Measurements from ENCODE around the gene PRR5. TPM values are rescaled to one million over a fixed set of nuclear protein-coding genes. Genes with fewer than 3 reads are reported as not detected.

Gene PRR5
- total RNA-seq, 3 donors from 2014 or later: 23.7 to 39.5 (median 29.5) TPM

DNA sequence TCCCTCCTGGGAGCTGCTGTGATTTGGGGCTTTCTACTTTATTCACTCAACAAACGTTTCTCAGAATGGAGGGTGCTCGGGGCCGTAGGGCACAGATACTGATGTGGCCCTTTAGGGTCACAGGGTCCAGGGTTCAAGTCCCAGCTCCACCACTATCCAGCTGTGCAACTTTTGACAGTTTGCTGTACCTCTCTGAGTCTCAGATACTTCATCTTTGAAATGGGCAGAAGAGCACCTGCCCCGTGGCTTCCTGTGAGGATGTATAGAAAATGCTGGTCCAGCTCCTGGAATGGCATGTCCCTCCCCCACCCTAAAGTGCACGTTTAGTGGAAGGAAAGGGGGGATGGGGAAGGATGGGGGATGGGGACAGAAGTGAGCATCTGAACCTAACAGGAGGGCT, 21.9 kb upstream of the PRR5 start:
- intact Hi-C loops (cut with DNase I; ENCODE audit: low total_unique reads): no loop called here
- no peaks in the 10 kb centered on the region for H3K27me3 ChIP-seq
- H3K4me3 ChIP-seq: no peak overlapping the region
- no peaks in the 10 kb centered on the region for H3K9me3 ChIP-seq
- no peak overlapping the region for H3K27ac ChIP-seq
- H3K36me3 ChIP-seq: no peaks in the 10 kb centered on the region
- no peaks in the 10 kb centered on the region for H3K4me1 ChIP-seq
- DNase-seq (ENCODE audit: low spot score in 2 of 2): no peak
- TF ChIP-seq POLR2A (IDR thresholded peaks at IDR 0.05) (no peak), CTCF (IDR thresholded peaks at IDR 0.05) (no peak), POLR2AphosphoS5 (IDR thresholded peaks at IDR 0.05) (no peak)

DNA sequence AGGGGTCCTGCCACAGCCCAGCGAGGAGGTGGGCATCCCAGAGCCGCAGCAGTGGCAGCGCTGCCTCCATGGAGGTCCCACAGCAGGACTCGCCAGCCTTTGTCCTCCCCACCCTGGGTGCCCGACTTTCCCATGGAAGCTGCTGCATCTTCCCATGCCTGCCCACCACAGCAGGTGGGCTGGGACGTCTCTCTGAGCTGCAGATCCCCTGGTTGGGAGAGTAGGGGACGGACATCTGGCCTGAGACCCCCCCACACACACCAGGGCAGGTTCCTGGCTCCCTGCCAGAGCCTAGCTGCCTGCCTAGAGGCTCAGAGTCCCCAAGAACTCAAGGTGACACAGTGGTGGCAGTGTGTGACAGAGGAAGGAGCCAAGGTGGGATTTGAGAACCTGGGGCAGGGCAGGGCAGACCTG, 21.5 kb upstream of the PRR5 start:
- TF ChIP-seq POLR2AphosphoS5 (IDR thresholded peaks at IDR 0.05) (no peak), CTCF (IDR thresholded peaks at IDR 0.05) (no peak), POLR2A (IDR thresholded peaks at IDR 0.05) (no peak)
- H3K9me3 ChIP-seq: no peaks in the 10 kb centered on the region
- H3K36me3 ChIP-seq: no peaks in the 10 kb centered on the region
- no peaks in the 10 kb centered on the region for H3K4me1 ChIP-seq
- no peak for DNase-seq (ENCODE audit: low spot score in 2 of 2)
- H3K27me3 ChIP-seq: no peaks in the 10 kb centered on the region
- H3K27ac ChIP-seq: no peak overlapping the region
- intact Hi-C loops (cut with DNase I; ENCODE audit: low total_unique reads): no loop called here
- H3K4me3 ChIP-seq: no peak overlapping the region

DNA sequence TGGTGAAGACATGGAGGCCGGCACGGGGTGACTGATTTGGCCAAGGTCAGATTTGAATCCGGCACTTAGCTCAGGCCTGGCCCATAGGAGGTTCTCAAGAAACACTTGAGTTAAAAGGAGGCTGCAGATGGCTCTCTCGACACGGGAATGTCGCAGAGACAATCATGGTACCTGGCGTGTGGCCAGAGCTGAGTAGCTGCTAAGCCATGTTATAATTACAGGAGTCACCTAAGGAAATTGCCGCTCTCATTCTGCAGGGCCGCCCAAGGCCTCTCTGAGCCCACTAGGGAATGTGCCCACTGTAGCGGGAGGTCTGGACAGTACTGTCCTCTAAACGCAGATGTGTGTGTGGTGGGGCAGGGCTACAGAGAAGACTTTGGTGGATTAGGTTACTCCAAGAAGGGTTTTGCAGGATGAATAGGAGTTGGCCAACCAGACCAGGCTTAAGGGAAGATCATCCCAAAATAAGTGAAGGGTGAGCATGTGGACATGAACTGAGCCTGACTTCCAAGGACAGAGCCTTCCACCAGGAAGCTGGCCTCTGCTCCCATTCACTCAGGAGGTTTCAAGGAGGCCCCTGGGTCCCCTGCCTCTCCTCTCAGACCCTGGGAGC, 19.3 kb upstream of the PRR5 start:
- no peaks in the 10 kb centered on the region for H3K36me3 ChIP-seq
- intact Hi-C loops (cut with DNase I; ENCODE audit: low total_unique reads): no loop called here
- no peaks in the 10 kb centered on the region for H3K9me3 ChIP-seq
- H3K27ac ChIP-seq: no peak overlapping the region
- TF ChIP-seq POLR2AphosphoS5 (IDR thresholded peaks at IDR 0.05): no peak
- no peak for TF ChIP-seq POLR2A (IDR thresholded peaks at IDR 0.05)
- TF ChIP-seq CTCF (IDR thresholded peaks at IDR 0.05): no peak
- no peak for DNase-seq (ENCODE audit: low spot score in 2 of 2)
- H3K27me3 ChIP-seq: no peaks in the 10 kb centered on the region
- no peaks in the 10 kb centered on the region for H3K4me1 ChIP-seq
- no peak overlapping the region for H3K4me3 ChIP-seq

- Histone ChIP-seq H3K36me3 (no peaks in the 10 kb centered on the region), H3K27ac (no peak overlapping the region), H3K4me3 (no peak overlapping the region), H3K4me1 (no peaks in the 10 kb centered on the region), H3K27me3 (no peaks in the 10 kb centered on the region), H3K9me3 (no peaks in the 10 kb centered on the region)
- TF ChIP-seq POLR2A (IDR thresholded peaks at IDR 0.05) (no peak), POLR2AphosphoS5 (IDR thresholded peaks at IDR 0.05) (no peak), CTCF (IDR thresholded peaks at IDR 0.05) (no peak)
- intact Hi-C loops (cut with DNase I; ENCODE audit: low total_unique reads): no loop called here
- DNase-seq (ENCODE audit: low spot score in 2 of 2): no peak
Measured at GRCh38 chr22:44683237-44683636, 18.8 kb upstream of the PRR5 start.

- Histone ChIP-seq H3K27ac (peak overlapping the region in 1 of 2 donors; percentile 76), H3K4me1 (no peaks in the 10 kb centered on the region), H3K9me3 (no peaks in the 10 kb centered on the region), H3K36me3 (no peaks in the 10 kb centered on the region), H3K27me3 (no peaks in the 10 kb centered on the region), H3K4me3 (no peak overlapping the region)
- no peak for TF ChIP-seq POLR2A (IDR thresholded peaks at IDR 0.05)
- TF ChIP-seq CTCF (IDR thresholded peaks at IDR 0.05): no peak
- no peak for TF ChIP-seq POLR2AphosphoS5 (IDR thresholded peaks at IDR 0.05)
- DNase-seq (ENCODE audit: low spot score in 2 of 2): no peak
- intact Hi-C loops (cut with DNase I; ENCODE audit: low total_unique reads): no loop called here
Measured at GRCh38 chr22:44683881-44684280, 18.1 kb upstream of the PRR5 start.
